Fibroblast of skin of scalp (primary cell): ENCODE results near the gene BRPF3.

ENCODE experiments used
- DNase-seq: peaks from one replicate; pipeline ENCODE4 v3.0.0-alpha.2; 2013

Gene BRPF3

DNA sequence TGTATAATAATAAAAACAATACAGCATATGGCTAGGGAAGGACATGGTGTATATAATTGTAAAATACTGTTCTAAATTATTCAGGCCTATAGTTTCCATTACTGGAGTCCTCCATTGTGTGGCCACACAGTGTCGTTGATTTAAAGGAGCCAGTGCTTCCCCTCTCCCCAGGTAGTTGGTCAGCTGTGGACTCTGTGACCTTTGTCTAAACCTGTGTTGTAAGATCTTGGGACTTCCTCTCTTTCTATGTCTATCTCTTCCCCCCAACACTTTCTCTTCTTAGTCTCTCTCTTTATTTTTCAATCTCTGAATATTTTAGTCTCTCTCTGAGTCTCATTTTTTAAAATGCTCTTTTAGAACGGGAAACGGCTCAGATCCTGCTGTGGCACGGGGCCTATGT, 35.6 kb downstream of the BRPF3 start:
- DNase-seq, result no peak

DNA sequence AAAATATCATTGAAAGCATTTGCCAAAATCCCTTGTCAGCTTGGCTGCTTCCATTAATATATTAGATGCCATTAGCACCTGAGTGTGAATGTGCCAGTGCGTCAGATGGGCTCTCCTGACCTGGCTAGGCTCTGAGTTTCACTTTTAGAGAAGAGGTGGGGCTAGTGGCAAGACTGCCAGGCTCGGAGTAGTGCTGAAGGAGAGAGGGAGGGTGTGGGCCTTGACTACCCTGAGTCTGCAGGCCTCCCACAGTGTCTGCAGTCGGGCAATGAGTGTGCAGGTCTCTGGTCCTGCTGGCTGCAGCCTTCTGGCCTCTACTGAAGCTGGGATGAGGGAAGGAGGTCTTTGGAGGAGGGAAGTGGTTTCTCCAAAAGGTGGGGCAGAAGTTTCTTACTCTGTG, 38.8 kb downstream of the BRPF3 start:
- DNase-seq, result no peak

DNA sequence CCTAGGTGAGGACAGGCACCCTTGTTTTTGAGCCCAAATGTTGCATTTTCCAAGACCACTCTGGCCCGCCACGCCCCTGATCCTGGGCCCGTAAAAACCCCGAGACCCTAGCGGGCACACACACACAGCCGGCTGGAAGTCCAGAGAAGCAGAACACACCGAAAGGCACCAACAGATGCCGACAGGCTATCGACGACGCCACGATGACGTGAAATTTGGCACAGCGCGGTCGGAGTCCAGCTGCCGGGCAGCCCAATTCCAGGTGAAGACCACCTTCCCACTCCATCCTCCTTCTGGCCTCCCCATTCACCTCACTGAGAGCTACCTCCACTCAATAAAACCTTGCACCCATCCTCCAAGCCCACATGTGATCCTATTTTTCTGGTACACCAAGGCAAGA, 39.3 kb downstream of the BRPF3 start:
- DNase-seq, result no peak

DNA sequence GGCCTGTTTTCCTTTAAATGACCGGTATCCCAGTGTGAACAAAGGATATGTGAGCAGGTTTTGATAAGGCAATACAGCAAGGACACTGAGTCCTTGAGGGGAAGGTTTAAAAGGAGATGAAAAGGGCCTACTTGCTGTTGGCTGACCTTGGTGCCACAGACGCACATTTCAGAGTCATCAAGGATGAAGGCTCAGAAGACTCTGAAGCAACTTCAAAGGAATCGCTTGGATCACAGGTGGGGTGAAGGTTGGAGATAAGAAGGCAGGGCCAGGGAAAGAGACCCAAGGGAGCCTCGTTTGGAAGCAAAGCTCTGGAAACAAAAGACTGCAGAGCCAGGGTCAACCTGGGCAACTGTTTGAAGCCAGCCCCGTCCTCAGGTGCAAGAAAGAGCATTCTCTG, 43.2 kb downstream of the BRPF3 start:
- DNase-seq, result no peak

DNA sequence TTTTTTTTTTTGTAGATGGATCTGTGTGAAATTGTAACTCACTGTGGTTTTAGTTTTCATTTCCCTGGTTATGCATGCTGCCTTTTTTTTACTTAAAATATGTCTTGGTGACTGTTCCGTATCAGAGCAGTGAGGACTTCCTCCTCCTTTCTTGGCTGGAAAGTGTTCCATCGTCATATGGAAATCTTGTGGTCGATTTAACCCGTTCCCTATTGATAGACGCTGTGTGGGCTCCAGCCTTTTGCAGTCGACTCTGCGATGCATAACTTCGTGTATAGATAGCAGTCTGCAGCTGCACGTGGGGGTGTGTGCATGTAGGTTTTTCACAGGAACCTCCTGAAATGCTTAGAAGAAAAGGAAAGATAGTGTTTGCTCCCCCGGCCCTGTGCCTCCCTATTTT, 45.2 kb downstream of the BRPF3 start:
- DNase-seq, result peak; percentile 31

DNA sequence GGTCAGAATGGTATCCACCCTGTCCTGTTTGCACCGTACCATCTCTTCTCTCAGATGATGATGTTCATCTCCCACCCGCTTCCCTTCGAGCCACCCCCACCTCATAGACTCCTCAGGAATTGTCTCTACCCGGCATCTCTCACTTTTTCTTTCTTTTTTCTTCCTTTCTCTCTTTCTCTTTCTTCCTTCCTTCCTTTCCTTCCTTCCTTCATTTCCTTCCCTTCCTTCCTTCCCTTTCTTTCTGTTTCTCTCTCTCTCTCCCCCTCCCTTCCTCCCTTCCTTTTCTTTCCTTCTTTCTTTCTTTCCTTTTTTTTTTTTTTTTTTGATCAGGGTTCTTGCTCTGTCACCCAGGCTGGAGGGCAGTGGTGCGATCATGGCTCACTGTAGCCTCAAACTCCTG, 45.6 kb downstream of the BRPF3 start:
- no peak for DNase-seq

DNA sequence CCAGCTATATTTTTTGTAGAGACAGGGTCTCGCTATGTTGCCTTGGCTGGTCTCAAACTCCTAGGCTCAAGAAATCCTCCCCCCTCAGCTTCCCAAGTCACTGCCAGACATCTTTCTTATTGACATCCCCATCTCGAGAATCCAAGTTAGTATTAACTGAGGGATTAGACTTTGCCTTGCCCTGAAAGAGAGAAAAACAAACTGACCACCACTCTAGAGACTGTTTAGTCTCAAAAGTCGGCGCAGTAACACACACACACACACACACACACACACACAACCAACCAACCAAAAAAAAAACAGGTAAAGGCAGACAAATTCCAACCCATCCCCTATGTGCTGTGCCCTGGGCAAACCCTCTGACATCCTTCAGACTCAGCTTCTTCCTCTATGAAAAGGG, 46.1 kb downstream of the BRPF3 start:
- DNase-seq, result no peak

DNA sequence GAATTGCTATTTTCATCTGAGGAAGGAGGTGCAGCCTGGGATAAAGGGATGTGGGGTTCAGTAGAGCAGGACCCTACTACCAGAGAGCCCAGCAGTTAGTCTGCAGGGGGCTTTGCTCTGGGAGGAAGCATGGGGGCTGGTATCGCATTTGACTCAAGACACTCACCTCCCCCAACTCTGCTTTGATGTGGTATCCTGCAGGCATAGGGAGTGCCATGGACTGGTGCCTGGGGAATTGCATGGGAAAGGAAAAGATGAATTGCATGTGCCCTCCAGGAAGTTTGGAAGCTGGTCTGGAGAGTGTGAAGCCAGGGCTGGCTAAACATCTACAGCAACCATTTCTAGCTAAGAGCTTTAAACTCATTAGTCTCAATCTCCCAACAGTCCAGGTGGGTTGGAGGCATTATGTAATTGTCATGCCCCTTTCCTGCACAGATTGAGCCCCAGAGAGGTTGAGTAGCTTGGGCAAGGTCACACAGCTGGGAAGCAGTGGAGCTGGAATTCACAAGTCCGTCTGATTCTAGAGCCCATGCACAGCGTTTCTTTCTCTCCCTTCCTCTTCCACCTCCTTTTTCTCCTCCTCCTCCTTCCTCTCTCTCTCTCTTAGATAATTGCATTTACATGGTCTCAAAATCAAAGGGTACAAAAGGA, 47.1 kb downstream of the BRPF3 start:
- no peak for DNase-seq

DNA sequence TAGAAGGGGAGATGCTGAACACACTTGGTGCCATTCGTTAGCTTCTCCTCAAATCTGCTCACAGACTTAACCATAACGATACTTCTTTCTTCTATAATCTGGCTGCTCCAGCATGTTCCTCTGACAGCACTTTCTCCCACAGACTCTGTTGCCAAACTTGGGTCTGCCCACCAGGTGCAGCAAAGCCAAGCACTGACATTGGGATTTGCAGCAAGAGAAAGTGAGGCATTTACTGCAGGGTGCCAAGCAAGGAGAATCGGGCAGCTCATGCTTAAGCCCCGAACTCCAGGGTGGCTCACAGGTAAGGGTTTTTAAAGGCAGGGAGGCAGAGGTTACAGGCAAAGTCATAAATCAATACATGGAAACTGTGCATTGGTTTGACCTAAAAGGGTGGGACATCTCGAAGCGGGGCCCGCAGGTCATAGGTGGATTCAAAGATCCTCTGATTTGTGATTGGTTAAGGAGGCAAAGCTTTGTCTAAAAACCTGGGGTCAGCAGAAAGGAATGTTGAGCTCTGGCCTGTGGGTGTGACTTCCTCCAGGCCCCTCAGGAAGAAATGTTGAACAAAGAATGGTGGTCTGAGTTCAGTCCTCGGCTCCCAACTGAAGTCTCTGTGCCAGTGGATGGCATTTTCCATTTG, 48.2 kb downstream of the BRPF3 start:
- DNase-seq, result no peak

DNA sequence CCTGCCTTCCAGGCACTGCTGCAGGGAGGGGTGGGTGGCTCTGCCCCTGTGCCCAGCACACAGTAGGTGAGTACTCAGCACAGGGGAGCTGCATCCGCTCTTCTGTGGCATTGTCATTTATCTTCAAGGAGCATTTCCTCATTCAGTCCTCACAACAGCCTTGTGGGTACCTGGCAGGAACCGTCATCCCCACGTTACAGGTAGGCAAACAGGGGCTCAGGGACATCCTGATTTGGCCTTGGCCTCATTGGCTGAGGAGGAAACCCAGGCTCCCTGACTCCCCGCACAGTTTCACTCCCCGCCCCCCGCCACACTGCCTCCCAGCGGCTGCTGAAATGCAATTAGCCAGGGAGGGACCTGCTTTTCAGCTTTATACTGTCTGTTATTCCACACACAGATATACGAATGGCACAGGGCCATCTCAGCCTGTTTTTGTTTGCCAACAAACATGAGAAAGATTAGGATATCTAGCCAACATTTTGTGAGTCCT, 49.1 kb downstream of the BRPF3 start:
- no peak for DNase-seq

DNA sequence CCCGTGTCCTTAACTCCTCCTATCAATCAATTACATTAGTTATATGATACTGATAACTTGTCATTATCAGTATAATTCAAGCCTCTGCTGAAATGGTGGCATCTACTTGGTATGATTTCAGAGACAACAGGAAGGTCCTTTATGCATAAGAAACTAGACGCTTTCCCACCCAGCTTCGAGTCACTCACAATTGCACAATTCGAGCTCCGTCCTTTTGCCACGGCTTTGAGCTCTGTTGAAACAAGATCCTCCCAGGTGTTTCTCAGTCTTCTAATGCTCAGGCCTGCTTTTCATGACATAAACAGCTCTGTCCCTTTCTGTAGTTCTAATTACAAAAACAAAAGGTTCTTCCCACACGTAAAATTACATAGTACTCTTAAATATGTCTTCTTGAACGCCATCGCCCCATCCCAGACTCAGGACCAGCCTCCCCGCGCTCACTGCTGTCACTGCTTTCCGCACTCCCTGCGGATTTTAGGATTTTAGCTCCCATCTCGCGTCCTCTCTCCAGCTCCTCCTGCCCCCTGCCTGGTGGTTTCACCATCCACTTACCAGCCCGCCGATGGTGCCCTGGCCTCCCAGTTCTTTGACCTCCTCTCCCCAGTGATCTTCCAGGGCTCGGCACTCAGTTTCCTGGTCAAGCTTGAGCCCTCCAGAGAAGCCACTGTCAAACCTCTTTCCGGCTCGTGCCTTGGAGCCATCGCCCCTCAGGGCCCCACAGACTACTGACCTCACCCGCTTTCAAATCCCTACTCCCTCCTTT, 50.1 kb downstream of the BRPF3 start:
- no peak for DNase-seq

DNA sequence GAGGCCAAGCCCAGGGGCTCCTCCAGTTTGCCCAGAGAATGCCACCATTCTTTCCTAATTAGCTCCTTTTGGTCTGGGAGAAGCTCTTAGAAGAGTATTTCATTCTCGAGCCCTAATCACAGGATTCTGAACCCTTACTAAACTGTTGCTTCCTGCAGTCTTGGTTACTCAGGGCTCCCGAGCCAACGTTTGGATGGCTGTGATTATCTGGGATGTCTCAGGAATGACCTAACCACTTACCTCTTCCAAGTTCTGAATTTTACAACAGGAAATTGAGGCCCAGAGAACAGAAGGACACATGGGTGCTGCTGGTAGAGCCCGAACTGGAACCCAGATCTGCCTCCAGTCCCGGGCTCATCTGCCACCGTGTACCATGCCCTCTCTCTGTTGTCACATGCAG, 51.1 kb downstream of the BRPF3 start:
- DNase-seq, result no peak

DNA sequence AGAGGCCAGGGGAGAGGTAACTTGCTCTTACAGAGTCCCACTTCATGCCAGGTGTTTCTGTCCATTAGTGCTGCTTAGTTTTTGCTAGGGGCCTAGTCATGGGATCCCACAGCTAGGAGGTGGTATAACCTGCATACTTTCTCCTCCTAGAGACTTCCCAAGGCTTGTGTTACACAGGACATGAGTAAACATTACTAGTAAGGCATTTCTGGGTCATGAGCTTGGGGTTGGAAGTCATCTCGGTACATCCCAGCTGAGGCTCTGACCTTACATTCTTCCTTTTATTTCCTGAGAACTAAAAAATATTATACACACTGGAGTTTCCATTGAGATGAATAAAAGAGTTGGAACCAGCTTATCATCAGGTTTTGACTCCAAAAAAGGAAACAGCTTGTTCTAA, 52.4 kb downstream of the BRPF3 start:
- no peak for DNase-seq

DNA sequence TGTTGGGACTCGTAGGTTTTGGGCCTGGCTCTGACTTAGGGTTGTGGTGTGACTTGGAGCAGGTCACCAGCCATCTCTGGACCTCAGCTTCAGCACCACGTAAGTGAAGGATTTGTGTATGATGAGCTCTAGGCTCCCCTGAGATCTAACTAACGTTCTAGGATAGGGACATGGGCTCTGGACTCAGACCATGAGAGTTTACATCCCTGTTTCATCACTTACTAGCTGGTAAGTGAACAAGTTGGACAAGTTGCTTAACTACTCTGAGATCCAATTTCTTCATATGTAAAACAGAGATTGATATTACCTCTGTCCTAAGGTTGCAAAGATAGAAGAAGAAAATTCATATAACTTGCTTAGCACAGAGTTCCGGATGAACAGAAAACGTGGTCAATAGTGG, 53.0 kb downstream of the BRPF3 start:
- DNase-seq, result no peak

DNA sequence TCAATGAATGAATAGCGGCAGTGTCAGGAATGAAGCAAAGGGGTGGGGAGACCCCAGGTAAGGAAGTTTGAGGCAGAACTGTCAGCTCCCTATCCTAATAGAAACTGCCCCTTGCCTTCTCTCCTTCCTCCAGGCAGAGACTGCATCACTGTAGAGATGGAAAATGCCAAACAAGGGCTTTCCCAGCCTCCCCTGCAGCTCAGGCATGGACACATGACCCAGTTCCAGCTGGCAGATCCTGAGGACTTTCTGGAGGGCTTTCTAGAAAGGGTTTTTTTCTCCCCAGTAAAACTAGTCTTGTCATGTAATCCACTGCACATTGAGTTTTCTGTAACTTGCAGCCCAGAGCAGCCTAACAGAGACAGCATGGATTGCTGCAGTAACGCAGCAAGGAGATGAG, 55.5 kb downstream of the BRPF3 start:
- DNase-seq, result no peak

DNA sequence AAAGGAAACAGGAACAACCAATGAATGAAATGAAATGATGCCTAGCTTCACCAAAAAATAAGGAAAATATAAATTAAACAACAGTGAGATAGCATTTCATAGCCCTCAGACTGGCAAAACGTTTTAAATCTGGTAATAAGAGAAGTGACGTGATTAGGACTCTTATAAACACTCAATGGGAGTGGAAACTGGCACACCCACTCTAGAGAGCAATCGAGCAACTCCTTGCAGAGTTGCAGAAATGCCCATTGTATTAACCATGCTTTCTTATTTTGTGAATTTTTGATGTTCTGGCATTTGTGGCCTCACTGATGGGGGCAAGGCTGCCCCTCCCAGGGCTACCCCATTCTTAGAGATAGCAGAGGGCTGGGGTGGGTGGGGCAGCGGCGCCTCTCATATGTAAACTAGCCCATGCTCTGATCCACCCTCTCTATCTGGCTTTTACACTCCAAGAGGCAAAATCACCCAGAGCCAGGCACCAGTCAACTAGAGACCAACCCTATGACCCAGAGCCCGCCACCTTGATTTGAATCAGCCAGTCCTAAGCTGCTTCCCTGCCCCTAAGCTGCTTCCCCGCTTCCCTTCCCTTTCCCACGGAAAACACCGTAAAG, 67.0 kb downstream of the BRPF3 start:
- no peak for DNase-seq

DNA sequence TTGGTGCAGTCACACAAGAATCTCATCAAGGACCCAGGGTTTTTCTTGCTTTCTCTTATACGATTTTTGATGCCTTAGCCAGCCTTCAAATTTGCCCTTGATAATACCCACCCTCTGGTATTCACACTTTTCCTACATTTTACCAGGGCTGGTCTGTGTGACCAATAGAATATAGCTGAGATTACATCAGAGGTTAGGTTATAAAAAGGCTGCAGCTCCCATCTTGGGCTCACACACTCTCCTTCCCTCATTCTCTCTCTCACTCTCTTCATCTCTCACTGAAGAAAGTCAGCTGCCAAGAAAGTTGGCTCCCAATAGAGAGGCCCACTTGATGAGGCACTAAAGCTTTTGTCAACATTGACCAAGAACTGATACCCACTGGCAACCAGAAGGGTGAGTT, 69.2 kb downstream of the BRPF3 start:
- DNase-seq, result no peak

DNA sequence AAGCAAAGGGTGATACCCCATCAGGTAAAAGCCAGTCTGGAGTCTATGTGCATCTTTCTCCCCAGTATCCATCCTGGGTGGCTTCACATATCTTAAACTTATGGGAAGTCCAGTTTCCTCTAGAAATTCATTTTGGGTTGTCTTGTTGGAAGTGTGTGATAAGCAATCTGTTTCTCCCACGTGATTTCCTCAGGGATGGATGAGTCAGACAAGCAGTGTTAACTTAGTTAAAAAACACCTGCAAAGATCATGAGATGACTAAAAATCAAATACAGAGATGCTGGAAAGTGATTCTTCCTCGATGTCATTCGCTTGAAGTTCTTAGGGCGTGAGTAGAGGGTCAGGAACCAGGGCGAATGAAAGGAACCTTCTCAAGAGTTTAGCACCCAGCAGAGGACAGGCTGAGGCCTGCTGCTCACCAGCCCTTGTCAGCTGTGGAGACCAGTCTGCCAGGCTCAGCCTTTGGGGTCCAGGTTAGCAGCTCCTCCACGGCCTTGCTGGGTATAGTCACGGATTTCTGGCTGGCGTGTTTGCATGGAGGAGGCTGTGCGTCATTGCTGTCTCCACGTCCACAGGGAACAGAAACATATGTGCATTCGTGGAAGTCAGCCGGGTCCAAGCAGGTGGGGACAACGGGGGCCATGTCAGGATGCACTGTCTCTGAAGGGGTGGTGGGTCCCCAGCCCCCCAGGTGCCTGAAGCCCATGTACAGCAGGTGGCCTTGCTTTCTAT, 70.5 kb downstream of the BRPF3 start:
- no peak for DNase-seq

DNA sequence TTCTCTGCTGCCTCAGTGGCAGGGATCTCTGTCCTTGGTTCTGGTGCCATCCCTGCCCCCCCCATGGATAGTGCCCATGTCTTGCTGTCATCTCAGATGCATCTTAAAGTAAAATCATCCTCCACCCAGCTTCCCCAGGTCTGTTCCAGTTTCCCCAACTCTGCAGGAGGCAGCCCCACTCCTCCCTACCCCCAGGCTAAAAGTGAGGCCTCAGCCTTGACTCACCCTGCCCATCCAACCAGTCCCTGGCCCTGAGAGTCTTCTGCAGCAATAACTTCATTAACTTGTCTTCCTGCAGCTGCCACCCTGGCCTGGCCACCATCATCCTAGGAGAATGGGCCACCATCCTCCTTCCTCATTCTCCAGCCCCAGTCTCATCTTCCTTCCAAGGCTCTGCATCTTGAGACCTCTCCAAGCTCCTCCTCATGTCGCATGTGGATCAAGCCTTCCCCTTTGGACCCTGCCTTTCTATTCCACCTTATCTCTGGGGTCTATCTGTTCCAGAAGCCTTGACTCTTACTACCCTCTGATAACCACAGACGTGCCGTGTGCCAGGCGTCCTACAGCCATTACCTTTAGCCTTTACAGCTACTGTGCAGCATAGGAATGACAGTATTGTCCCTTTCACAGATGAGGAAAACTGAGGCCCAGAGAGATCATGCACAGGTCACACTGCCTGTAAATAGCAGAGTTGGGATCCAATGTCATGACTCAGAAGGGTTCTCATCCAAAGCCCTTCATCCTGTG, 71.4 kb downstream of the BRPF3 start:
- DNase-seq, result no peak

DNA sequence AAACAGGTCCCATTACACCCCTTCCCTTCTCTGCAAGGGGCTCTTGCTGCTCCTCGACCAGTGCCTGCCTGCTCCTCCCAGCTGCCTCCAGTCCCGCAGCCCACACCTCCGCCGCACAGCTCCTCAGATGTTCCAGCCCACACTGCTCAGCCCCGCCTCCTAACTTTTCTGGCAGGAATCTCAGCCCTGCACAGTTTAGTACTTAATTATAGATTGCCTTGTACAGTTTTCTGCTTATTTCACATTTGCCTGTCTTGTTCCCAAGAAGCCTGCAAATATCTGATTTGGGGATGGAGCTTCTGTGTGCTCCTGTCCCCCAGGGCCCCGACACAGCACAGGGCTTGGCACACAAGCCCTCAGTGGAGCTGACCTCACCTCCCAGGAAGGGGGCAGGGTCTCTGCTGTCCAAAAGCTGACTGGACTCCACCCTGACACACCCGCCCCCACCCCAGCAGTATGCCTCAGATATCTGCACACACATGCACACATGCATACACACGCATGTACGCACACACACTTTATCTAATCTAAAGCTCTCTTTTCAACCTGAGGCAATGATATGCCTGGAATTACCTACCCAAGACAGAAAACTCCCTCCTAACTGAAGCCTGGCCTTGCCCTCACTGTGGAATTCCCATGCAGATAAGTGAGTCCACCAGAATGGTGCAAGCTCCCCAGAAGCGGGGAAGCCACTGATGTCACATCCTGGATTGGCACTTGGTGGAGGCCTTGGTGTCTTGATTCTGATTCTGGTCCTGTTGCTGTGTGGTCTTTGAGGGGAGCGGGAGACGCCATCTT, 72.1 kb downstream of the BRPF3 start:
- DNase-seq, result no peak
